GM12878 (cell line): ENCODE results near the gene AP1M1. TPM values are rescaled to one million over a fixed set of nuclear protein-coding genes. Genes with fewer than 3 reads are reported as not detected.
"Not testable (repeated sequence)": the region's sequence is repeated elsewhere in the genome, so short reads cannot be mapped to it uniquely, and the experiment has no call there.

Experiments
- ATAC-seq: fragments of 200-7000 bp; cut with Tn5 transposase; 3 replicates; pipeline ENCODE4 v1.9.1; 2020; ENCODE audit warnings: mild to moderate bottlenecking, moderate library complexity
- BruUV-seq: library from RNA; stranded (reverse); fragments of 400-500 nt; replicated peaks from 2 replicates; lab custom pipeline; 2021; lab: Mats Ljungman, UMichigan
- CTCF ChIA-PET: fragments of 300-600 bp; sonication (Branson Sonifier 250); formaldehyde crosslinking; extraction: SDS; loops from one replicate; lab custom pipeline; 2021; ENCODE audit warnings: inconsistent platforms; lab: Yijun Ruan, JAX
- POLR2A ChIA-PET: fragments of 350-600 bp; formaldehyde crosslinking; extraction: SDS; loops from one replicate; lab custom pipeline; 2021; ENCODE audit warnings: inconsistent platforms; lab: Charles Lee
- RAD21 ChIA-PET: fragments of 300-600 bp; sonication (Branson Sonifier 250); formaldehyde crosslinking; loops from one replicate; lab custom pipeline; 2023; ENCODE audit warnings: antibody characterized with exemption; ENCODE audit not compliant: unreplicated experiment; lab: Charles Lee
- SMC1A ChIA-PET: fragments of 300-600 bp; sonication (Branson Sonifier 250); formaldehyde crosslinking; loops from one replicate; lab custom pipeline; 2023; ENCODE audit not compliant: unreplicated experiment, uncharacterized antibody; lab: Charles Lee
- DNase-seq: peaks from one replicate; pipeline ENCODE4 v3.0.0-alpha.2; 2011; ENCODE audit warnings: low read depth, low spot score
- FAIRE-seq: peaks from 3 replicates; lab custom pipeline; 2011; peaks lifted over from hg19 to GRCh38; lab: Jason Lieb, UNC
- H2AFZ ChIP-seq: 2 replicates; pipeline ENCODE4 v1.6.0; 2011; ENCODE audit warnings: low read depth, low read length, control low read depth; ENCODE audit not compliant: control insufficient read depth
- H3K27ac ChIP-seq: 2 replicates; pipeline ENCODE4 v1.5.1; 2011; ENCODE audit warnings: control low read depth; ENCODE audit not compliant: control insufficient read depth, insufficient read depth
- H3K27me3 ChIP-seq, 2 experiments: replicated peaks in 1 of 2; 2 replicates each; pipeline versions ENCODE4 v1.6.0 to v1.6.1; 2011; ENCODE audit warnings: low read length in 1 of 2; ENCODE audit not compliant: control insufficient read depth in 2 of 2, insufficient read depth in 2 of 2
- H3K36me3 ChIP-seq, 2 experiments: 2 replicates each; pipeline ENCODE4 v1.5.1; 2011; ENCODE audit warnings: low read length in 1 of 2; ENCODE audit not compliant: control insufficient read depth in 2 of 2, insufficient read depth in 2 of 2
- H3K4me1 ChIP-seq: 2 replicates; pipeline ENCODE4 v1.6.1; 2011; ENCODE audit warnings: mild to moderate bottlenecking, low read length, moderate library complexity, mixed read lengths; ENCODE audit not compliant: control insufficient read depth, insufficient read depth
- H3K4me2 ChIP-seq: 2 replicates; pipeline ENCODE4 v1.6.0; 2011; ENCODE audit warnings: control low read depth; ENCODE audit not compliant: control insufficient read depth, insufficient read depth
- H3K4me3 ChIP-seq: fragments of 200-600 bp; sonication (generic); 2 replicates; pipeline ENCODE4 v1.5.1; 2016
- H3K79me2 ChIP-seq: 2 replicates; pipeline ENCODE4 v1.6.0; 2011; ENCODE audit warnings: low read length; ENCODE audit not compliant: control insufficient read depth, insufficient read depth
- H3K9ac ChIP-seq: 2 replicates; pipeline ENCODE4 v1.8.0; 2011; ENCODE audit warnings: low read length, control low read depth, mixed read lengths; ENCODE audit not compliant: control insufficient read depth, insufficient read depth
- H3K9me3 ChIP-seq: replicated peaks from 3 replicates; pipeline ENCODE4 v1.5.1; 2011; ENCODE audit warnings: mild to moderate bottlenecking, low read length; ENCODE audit not compliant: control insufficient read depth, insufficient read depth
- H4K20me1 ChIP-seq: 2 replicates; pipeline ENCODE4 v1.6.0; 2011; ENCODE audit not compliant: control insufficient read depth, insufficient read depth
- MYB ChIP-seq: fragments of 150-350 bp; IDR thresholded peaks from 2 replicates; pipeline ENCODE4 v1.6.1; 2014; ENCODE audit warnings: mild to moderate bottlenecking, low read depth, low read length, borderline replicate concordance
- POU2F2 ChIP-seq: IDR thresholded peaks from 3 replicates; pipeline ENCODE4 v1.6.1; 2011; ENCODE audit warnings: low read depth, mild to moderate bottlenecking, low read length, borderline replicate concordance
- WGBS: methylation state at CpG from one replicate; pipeline ENCODE4 v1.1.6; 2016; ENCODE audit warnings: low lambda C conversion rate; ENCODE audit not compliant: insufficient replicate concordance, insufficient coverage; ENCODE audit errors: missing lambda C conversion rate; 5-methylcytosine and 5-hydroxymethylcytosine counted together
- in situ Hi-C: fragments of 300-500 bp; cut with MboI; formaldehyde crosslinking; loops from 9 replicates; pipeline ENCODE4 v1.14.3; 2018; ENCODE audit warnings: mixed read lengths
- intact Hi-C: fragments of 100-400 bp; cut with micrococcal nuclease; formaldehyde crosslinking; loops from one replicate; pipeline ENCODE4 v1.14.2; 2022; ENCODE audit not compliant: unreplicated experiment
- polyA plus RNA-seq, 11 experiments: library from polyadenylated mRNA; depleted of rRNA in 4 of 11; unstranded in 6 of 11; stranded (reverse) in 5 of 11; fragments of >200 nt; fragmentation: Nextera tagmentation in 4 of 11; fragmentation: Illumina TruSeq in 1 of 11; extraction: Ambion mirVana in 4 of 11; extraction: Trizol in 1 of 11; gene quantifications; 1 replicate in 1 of 11; 2 replicates in 10 of 11; pipeline versions ENCODE4 v1.2.1 to v1.2.3, GENCODE V29; 2011 to 2016; ENCODE audit warnings: inconsistent platforms in 2 of 11, missing spikeins in 2 of 11, low read depth in 1 of 11
- total RNA-seq, 4 experiments: library from RNA; depleted of rRNA in 3 of 4; stranded (reverse); fragments of >200 nt in 3 of 4; fragmentation: Illumina TruSeq in 1 of 4; extraction: Trizol in 1 of 4; gene quantifications; 2 replicates each; pipeline versions ENCODE4 v1.2.1 to v1.2.3, GENCODE V29; 2013 to 2021

Gene AP1M1
- total and polyA plus RNA-seq, 10 of the 15 experiments (the other 5 are each of a cell fraction or from before 2014, with no cell fraction given) = 1.0 to 116 (median 44.7) TPM

DNA sequence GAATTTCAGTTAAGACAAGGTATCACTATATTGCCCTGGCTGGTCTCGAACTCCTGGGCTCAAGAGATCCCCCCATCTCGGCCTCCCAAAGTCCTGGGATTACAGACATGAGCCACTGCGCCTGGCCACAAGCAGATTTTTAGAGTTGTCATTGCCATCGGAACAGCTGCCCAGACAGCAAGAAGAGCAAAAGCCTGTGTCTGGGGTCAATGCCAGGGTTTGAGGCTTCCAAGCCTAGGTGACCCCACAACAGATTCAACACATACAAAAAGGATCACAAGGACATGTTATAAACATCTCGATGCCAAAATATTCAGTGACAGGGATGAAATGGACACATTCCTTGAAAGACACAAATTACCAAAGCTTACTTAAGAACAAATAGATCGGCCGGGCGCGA lies 86.8 kb downstream of the AP1M1 start:
- H3K4me3 ChIP-seq = no peak overlapping the region
- no peak overlapping the region for H3K9ac ChIP-seq
- TF ChIP-seq POU2F2 (no peak), MYB (no peak)
- peaks cover 7% of the 10 kb centered on the region; the same call in 1 of the 2 replicates for H3K4me1 ChIP-seq
- ChIA-PET RAD21 (interaction anchor here (0.6 to 1.0 kb wide), 2 partner anchors 36 to 98 kb away, joined by 3 read pairs; no protein-coding TSS in a partner anchor), SMC1A (interaction anchor here (0.6 to 1.4 kb wide), 4 partner anchors 18 to 98 kb away, joined by 3 read pairs; no protein-coding TSS in a partner anchor), CTCF (interaction anchor here (1.3 kb wide), 1 partner anchor 98 kb away, joined by 4 read pairs; no protein-coding TSS in a partner anchor), POLR2A (interaction anchor here (0.7 kb wide), 1 partner anchor 997 kb away, joined by 6 read pairs; no protein-coding TSS in a partner anchor)
- no peak overlapping the region for H3K27ac ChIP-seq
- DNase-seq (no peak), ATAC-seq (no peak), FAIRE-seq (no peak)
- H2AFZ ChIP-seq = no peak overlapping the region
- BruUV-seq = no TSS peak
- H3K9me3 ChIP-seq = peaks cover 2% of the 10 kb centered on the region; the same call in 2 of the 3 replicates
- H3K36me3 ChIP-seq = no peaks in the 10 kb centered on the region
- peaks cover 0 to 5% of the 10 kb centered on the region in 2 experiments; a peak in 2 of 4 replicates for H3K27me3 ChIP-seq
- in situ Hi-C loops = no loop called here
- no peaks in the 10 kb centered on the region for H4K20me1 ChIP-seq
- no peaks in the 10 kb centered on the region for H3K79me2 ChIP-seq
- intact Hi-C loops = no loop called here
- peak overlapping the region; percentile 46; the same call in 1 of the 2 replicates for H3K4me2 ChIP-seq
- 88% methylated on average over 9 of the region's 9 CpGs for WGBS

DNA sequence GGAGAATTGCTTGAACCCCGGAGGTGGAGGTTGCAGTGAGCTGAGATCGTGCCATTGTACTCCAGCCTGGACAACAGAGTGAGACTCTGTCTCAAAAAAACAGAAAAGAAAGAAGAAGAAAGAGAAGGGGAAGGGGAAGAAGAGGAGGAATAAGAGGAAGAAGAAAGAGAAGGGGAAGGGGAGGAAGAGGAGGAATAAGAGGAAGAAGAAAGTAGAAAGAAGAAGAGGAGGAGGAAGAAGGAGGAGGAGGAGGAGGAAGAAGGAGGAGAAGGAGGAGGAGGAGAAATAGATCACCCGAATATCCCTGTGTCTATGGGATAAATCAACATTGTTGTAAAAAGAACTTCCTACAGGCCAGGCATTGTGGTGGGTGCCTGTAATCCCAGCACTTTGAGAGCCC lies 87.4 kb downstream of the AP1M1 start:
- ChIA-PET SMC1A (interaction anchor here (0.6 kb wide), 1 partner anchor 27 kb away, joined by 3 read pairs; no protein-coding TSS in a partner anchor), POLR2A (interaction anchor here (0.7 kb wide), 1 partner anchor 996 kb away, joined by 6 read pairs; no protein-coding TSS in a partner anchor), RAD21 (interaction anchor here (0.6 kb wide), 1 partner anchor 37 kb away, joined by 3 read pairs; no protein-coding TSS in a partner anchor)
- intact Hi-C loops, H2AFZ ChIP-seq, CTCF ChIA-PET, H3K27ac ChIP-seq, H4K20me1 ChIP-seq, DNase-seq, ATAC-seq, H3K9ac ChIP-seq, FAIRE-seq, H3K27me3 ChIP-seq, H3K9me3 ChIP-seq, H3K36me3 ChIP-seq, in situ Hi-C loops, H3K4me3 ChIP-seq, H3K4me2 ChIP-seq, BruUV-seq, H3K4me1 ChIP-seq, H3K79me2 ChIP-seq: not testable (repeated sequence)
- 58% methylated on average over 3 of the region's 3 CpGs for WGBS
